Measurements from ENCODE around the gene KSR2.

KSR2 gene

DNA sequence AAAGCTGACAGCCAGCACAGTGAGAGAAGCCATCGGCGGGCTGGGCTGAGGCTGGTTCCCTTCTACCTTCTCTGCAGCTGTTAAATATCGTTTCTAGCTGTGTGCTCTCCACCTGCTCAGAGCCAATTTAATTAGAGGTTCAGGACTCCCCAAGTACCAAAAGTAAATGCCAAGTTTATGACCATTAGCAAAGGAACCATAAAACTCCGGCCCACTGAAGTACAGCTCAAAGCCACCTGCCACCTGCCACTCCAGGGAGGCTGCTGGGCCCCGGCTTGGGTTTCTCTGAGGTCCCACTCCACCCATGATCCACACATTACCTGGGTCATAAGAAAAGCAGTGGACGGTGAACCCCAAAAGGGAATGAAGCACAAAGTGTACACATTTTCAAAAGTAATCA, 272.8 kb downstream of the KSR2 start:
- H3K9me3 ChIP-seq (ENCODE audit: low read depth, low read length), result no peaks in the 10 kb centered on the region
- DNase-seq (ENCODE audit: low read depth, low spot score), result no peak
- H3K27ac ChIP-seq, result no peak overlapping the region
- H3K9ac ChIP-seq (ENCODE audit: insufficient read length), result no peak overlapping the region
- H3K36me3 ChIP-seq (ENCODE audit: insufficient read depth, low read length), result no peaks in the 10 kb centered on the region
- H3K4me3 ChIP-seq, result no peak overlapping the region
- TF ChIP-seq FOXP2 (optimal IDR thresholded peaks at IDR 0.05; ENCODE audit: control extremely low read depth, extremely low read length, insufficient read depth) (no peak), POLR2AphosphoS5 (IDR thresholded peaks at IDR 0.05; ENCODE audit: borderline replicate concordance, low read depth, low read length) (no peak), EZH2 (IDR thresholded peaks at IDR 0.05) (no peak)

GRCh38 chr12:117692512-117692911, 276.3 kb downstream of the KSR2 start:
- Histone ChIP-seq H3K9ac (ENCODE audit: insufficient read length) (no peak overlapping the region), H3K27ac (no peak overlapping the region), H3K9me3 (ENCODE audit: low read depth, low read length) (no peaks in the 10 kb centered on the region), H3K4me3 (no peak overlapping the region), H3K36me3 (ENCODE audit: insufficient read depth, low read length) (no peaks in the 10 kb centered on the region)
- TF ChIP-seq FOXP2 (optimal IDR thresholded peaks at IDR 0.05; ENCODE audit: control extremely low read depth, extremely low read length, insufficient read depth), result no peak
- TF ChIP-seq POLR2AphosphoS5 (IDR thresholded peaks at IDR 0.05; ENCODE audit: borderline replicate concordance, low read depth, low read length), result no peak
- TF ChIP-seq EZH2 (IDR thresholded peaks at IDR 0.05), result no peak
- no peak for DNase-seq (ENCODE audit: low read depth, low spot score)

- no peaks in the 10 kb centered on the region for H3K36me3 ChIP-seq (ENCODE audit: insufficient read depth, low read length)
- no peak for TF ChIP-seq FOXP2 (optimal IDR thresholded peaks at IDR 0.05; ENCODE audit: control extremely low read depth, extremely low read length, insufficient read depth)
- TF ChIP-seq POLR2AphosphoS5 (IDR thresholded peaks at IDR 0.05; ENCODE audit: borderline replicate concordance, low read depth, low read length), result no peak
- H3K4me3 ChIP-seq, result no peak overlapping the region
- H3K9me3 ChIP-seq (ENCODE audit: low read depth, low read length), result no peaks in the 10 kb centered on the region
- no peak overlapping the region for H3K9ac ChIP-seq (ENCODE audit: insufficient read length)
- no peak for DNase-seq (ENCODE audit: low read depth, low spot score)
- H3K27ac ChIP-seq, result no peak overlapping the region
These were observed 278.9 kb downstream of the KSR2 start for GRCh38 chr12:117689857-117690256.

DNA sequence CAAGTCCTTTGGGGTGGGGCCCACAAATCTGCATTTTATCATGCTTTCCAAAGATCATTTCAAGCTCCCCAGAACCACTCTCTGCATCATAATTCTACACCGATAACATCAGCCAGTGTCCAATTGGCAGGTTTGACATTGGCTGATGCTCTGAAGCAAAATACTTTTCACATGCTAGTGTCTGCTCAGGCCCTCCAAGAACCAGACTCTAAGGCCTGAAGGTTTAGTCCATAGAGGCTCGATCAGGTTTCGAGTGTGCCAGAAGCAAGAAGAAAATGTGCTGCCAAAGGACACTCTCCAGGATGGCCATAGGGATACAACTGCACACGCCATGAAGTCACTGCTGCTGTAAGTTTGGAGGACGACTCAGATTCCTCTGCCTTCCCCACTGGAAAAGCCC, 280.3 kb downstream of the KSR2 start:
- Histone ChIP-seq H3K36me3 (ENCODE audit: insufficient read depth, low read length) (no peaks in the 10 kb centered on the region), H3K9ac (ENCODE audit: insufficient read length) (no peak overlapping the region), H3K9me3 (ENCODE audit: low read depth, low read length) (no peaks in the 10 kb centered on the region), H3K27ac (no peak overlapping the region), H3K4me3 (no peak overlapping the region)
- TF ChIP-seq POLR2AphosphoS5 (IDR thresholded peaks at IDR 0.05; ENCODE audit: borderline replicate concordance, low read depth, low read length) (no peak), FOXP2 (optimal IDR thresholded peaks at IDR 0.05; ENCODE audit: control extremely low read depth, extremely low read length, insufficient read depth) (no peak), EZH2 (IDR thresholded peaks at IDR 0.05) (no peak)
- DNase-seq (ENCODE audit: low read depth, low spot score), result no peak

- no peak overlapping the region for H3K4me3 ChIP-seq
- no peak for DNase-seq (ENCODE audit: low read depth, low spot score)
These were observed 281.8 kb downstream of the KSR2 start for GRCh38 chr12:117686911-117687377.

GRCh38 chr12:117686210-117686609, 282.6 kb downstream of the KSR2 start:
- Histone ChIP-seq H3K4me3 (no peak overlapping the region), H3K36me3 (ENCODE audit: insufficient read depth, low read length) (no peaks in the 10 kb centered on the region), H3K9ac (ENCODE audit: insufficient read length) (no peak overlapping the region), H3K27ac (no peak overlapping the region), H3K9me3 (ENCODE audit: low read depth, low read length) (no peaks in the 10 kb centered on the region)
- TF ChIP-seq POLR2AphosphoS5 (IDR thresholded peaks at IDR 0.05; ENCODE audit: borderline replicate concordance, low read depth, low read length), result no peak
- no peak for TF ChIP-seq FOXP2 (optimal IDR thresholded peaks at IDR 0.05; ENCODE audit: control extremely low read depth, extremely low read length, insufficient read depth)
- TF ChIP-seq EZH2 (IDR thresholded peaks at IDR 0.05), result no peak
- no peak for DNase-seq (ENCODE audit: low read depth, low spot score)

More at GRCh38 chr12:117686911-117687377, 281.8 kb downstream of the KSR2 start:
- TF ChIP-seq POLR2AphosphoS5 (IDR thresholded peaks at IDR 0.05; ENCODE audit: borderline replicate concordance, low read depth, low read length) (no peak), EZH2 (IDR thresholded peaks at IDR 0.05) (no peak), FOXP2 (optimal IDR thresholded peaks at IDR 0.05; ENCODE audit: control extremely low read depth, extremely low read length, insufficient read depth) (no peak)
- Histone ChIP-seq H3K9me3 (ENCODE audit: low read depth, low read length) (no peaks in the 10 kb centered on the region), H3K36me3 (ENCODE audit: insufficient read depth, low read length) (no peaks in the 10 kb centered on the region), H3K27ac (no peak overlapping the region), H3K9ac (ENCODE audit: insufficient read length) (no peak overlapping the region)

DNA sequence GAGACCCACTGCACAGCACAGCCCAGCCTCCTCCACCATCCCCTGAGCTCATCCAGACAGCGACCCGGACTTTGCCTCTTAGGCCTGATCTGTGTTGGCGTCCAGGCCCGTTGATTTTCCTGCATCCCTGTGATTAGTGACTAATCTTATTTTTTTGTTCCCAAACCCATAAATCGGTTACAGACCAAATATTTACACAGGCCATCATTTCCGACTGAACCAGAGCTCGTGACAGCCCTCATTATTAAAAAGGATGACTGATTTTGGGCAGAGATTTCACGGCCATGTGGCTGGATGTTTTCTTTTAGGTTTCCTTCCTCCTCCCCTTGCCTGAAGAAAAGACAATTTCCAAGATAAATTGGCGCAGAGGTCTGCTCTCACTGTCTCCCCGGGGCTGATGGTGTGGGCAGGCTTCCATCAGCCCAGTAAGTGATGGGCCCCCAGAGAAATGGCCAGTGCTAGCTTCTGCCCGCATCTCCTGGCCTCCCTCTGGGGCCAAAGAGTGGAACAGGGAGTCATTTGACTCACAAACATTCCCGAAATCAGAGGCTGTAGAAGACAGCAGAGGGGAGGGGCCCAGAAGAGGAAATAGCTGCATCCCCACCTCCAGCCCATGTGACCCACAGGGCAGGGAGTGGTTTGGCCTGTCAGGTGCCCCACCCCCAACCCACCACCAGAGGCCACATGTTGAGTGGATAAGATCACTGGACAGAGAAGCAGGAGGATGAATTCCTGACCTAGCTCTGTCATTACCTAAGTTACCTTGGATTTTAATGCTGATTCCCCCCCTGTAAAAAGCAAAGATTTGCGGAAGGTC, 283.5 kb downstream of the KSR2 start:
- Histone ChIP-seq H3K9me3 (ENCODE audit: low read depth, low read length) (no peaks in the 10 kb centered on the region), H3K4me3 (no peak overlapping the region), H3K27ac (no peak overlapping the region), H3K36me3 (ENCODE audit: insufficient read depth, low read length) (no peaks in the 10 kb centered on the region), H3K9ac (ENCODE audit: insufficient read length) (no peak overlapping the region)
- no peak for DNase-seq (ENCODE audit: low read depth, low spot score)
- TF ChIP-seq EZH2 (IDR thresholded peaks at IDR 0.05) (no peak), POLR2AphosphoS5 (IDR thresholded peaks at IDR 0.05; ENCODE audit: borderline replicate concordance, low read depth, low read length) (no peak), FOXP2 (optimal IDR thresholded peaks at IDR 0.05; ENCODE audit: control extremely low read depth, extremely low read length, insufficient read depth) (no peak)

DNA sequence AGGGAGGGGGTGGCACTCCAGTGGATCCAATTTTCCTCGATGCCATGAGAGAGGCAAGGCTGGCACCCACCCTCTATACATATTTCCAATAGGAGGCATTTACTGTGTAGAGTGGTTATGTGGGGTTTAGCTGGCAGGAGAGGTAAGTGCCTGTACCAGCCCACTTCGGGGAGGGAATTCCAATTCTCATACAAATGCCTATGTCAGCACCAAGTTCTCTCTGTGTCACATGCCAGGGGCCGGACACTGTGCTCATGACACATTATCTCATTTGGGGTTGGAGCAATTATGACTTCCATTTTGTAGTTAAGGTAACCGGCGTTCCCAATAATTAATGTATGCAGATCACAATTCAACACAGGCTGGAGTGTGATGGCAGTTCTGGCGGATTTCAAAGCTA, 284.3 kb downstream of the KSR2 start:
- H3K36me3 ChIP-seq (ENCODE audit: insufficient read depth, low read length), result no peaks in the 10 kb centered on the region
- no peak overlapping the region for H3K27ac ChIP-seq
- H3K9ac ChIP-seq (ENCODE audit: insufficient read length), result no peak overlapping the region
- DNase-seq (ENCODE audit: low read depth, low spot score), result no peak
- no peaks in the 10 kb centered on the region for H3K9me3 ChIP-seq (ENCODE audit: low read depth, low read length)
- TF ChIP-seq EZH2 (IDR thresholded peaks at IDR 0.05) (no peak), POLR2AphosphoS5 (IDR thresholded peaks at IDR 0.05; ENCODE audit: borderline replicate concordance, low read depth, low read length) (no peak), FOXP2 (optimal IDR thresholded peaks at IDR 0.05; ENCODE audit: control extremely low read depth, extremely low read length, insufficient read depth) (no peak)
- H3K4me3 ChIP-seq, result no peak overlapping the region

Measured in SK-N-MC (cell line).